GM19023 (cell line): Measurements from ENCODE around the gene PREX1.

Experiments
- ATAC-seq: cut with Tn5 transposase; IDR thresholded peaks from one replicate; pipeline ENCODE4 v1.9.1; 2021; ENCODE audit warnings: mild to moderate bottlenecking, moderate library complexity; ENCODE audit not compliant: unreplicated experiment

Gene PREX1

GRCh38 chr20:48642105-48642880 is 185.5 kb downstream of the PREX1 start:
- no peak for ATAC-seq

- ATAC-seq, result no peak
Measured at GRCh38 chr20:48640871-48641270, 186.9 kb downstream of the PREX1 start.

DNA sequence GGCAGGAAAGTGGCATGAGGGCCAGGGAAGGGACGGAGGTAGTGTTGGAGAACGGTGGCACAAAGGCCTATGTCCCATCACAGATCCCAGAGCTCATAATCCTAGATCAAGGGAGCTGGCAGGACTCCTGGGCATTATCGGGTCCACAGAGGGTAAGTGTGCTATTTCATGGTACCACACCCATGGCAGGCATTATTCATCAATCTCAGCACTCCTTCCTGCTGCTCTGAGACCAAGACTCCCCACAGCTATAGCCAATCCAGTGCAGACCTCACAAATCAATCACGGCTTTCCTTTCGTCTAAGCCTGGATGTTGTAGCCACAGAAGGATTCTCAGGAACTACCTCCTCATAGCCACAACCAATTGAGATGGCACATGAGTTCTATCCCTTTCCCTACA is 187.9 kb downstream of the PREX1 start:
- no peak for ATAC-seq

DNA sequence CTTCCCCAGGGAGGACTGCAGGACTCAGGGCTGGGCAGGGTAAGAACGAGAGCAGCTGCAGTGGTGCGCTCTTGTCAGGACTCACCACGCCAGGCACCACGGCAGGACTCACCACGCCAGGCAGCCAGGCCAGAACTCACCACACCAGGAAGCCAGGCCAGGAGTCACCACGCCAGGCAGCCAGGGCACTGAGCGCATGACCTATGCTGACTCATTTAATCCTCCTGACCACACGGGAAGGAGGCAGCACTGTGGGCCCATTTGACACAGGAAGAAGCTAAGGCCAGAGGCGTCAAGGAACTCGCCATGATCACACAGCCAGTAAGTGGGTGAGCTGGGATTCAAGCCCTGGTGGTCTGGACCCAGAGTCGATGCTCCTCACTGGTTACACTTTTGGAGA is 189.3 kb downstream of the PREX1 start:
- no peak for ATAC-seq

DNA sequence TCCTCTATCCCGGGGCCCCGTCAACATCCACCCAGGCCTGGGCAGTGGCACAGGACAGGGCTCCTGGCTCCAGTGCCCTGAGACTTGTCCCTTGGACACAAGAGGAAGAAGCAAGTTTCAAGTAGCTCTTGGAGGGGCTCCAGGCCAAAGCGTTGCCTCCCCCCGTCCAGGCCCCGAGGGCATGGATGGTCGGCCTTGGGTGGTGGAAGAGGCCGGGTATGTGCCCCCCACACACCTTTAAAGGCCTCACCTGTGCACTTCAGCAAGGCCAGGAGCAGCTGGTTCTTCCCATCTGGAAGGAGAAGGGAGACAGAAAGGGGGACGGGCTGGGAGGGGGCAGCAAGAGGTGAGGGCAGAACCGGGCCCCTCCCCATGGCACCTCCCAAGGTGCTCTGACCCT is 190.3 kb downstream of the PREX1 start:
- no peak for ATAC-seq

- no peak for ATAC-seq
Measured at GRCh38 chr20:48636301-48636700, 191.5 kb downstream of the PREX1 start.

- ATAC-seq, result no peak
Measured at GRCh38 chr20:48635791-48636267, 192.0 kb downstream of the PREX1 start.

DNA sequence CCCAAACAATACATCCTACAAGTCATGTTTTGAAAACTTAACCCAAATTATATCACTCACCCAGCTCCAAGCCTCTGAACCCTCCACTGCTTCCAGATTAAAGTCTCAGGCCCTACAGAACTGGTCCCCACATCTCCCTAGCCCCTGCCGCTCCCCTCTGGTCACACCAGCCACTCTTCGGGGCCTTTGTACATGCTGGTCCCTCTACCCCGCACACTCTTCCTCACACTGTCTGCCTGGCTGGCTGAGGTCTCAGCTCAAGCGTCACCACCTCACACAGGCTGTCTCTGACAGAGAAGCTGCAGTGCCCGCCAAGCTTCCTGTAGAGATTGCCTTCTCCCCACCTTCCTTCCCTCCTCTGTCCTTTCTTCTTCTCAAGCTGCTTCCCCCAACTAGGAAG is 192.4 kb downstream of the PREX1 start:
- no peak for ATAC-seq

- ATAC-seq, result no peak
Measured at GRCh38 chr20:48634641-48635040, 193.2 kb downstream of the PREX1 start.

GRCh38 chr20:48633620-48634257 is 194.1 kb downstream of the PREX1 start:
- no peak for ATAC-seq

DNA sequence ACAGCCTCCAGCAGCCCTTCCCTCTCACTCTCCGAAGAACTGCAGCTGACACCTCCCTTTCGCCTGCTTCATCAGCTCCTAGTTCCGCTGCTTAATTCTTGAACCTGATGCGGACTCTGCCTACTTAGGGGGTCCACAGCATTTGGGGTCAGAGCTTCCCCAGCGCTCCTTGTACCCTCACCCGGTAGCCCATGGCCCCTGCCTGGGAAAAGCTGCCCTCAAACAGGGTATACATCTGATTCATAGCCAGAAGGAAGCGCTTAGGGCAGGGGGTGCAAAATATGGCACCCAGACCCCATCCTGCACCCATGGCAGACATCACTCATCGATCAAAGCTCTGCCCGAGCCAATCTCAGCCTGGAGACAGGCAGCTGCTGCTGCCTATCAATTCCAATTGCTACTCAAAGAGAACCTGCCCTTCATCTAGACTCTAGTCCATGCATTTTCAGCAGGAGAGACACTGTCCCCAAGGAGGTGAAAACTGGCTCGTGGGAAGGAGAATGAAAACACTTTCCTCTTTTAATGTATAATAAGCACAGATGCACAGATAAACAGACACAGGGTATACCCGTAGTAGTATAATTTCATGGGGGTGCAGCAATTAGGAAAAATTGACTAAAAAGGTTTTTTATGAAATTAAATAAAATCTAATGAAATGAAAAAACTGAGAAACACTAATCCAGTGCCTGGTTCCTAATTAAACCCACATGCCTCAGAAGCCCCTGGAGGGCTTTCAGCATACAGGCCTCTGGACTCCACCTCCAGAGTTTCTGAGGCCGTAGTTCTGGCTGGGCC is 194.8 kb downstream of the PREX1 start:
- no peak for ATAC-seq

- no peak for ATAC-seq
Measured at GRCh38 chr20:48632017-48632824, 195.6 kb downstream of the PREX1 start.

DNA sequence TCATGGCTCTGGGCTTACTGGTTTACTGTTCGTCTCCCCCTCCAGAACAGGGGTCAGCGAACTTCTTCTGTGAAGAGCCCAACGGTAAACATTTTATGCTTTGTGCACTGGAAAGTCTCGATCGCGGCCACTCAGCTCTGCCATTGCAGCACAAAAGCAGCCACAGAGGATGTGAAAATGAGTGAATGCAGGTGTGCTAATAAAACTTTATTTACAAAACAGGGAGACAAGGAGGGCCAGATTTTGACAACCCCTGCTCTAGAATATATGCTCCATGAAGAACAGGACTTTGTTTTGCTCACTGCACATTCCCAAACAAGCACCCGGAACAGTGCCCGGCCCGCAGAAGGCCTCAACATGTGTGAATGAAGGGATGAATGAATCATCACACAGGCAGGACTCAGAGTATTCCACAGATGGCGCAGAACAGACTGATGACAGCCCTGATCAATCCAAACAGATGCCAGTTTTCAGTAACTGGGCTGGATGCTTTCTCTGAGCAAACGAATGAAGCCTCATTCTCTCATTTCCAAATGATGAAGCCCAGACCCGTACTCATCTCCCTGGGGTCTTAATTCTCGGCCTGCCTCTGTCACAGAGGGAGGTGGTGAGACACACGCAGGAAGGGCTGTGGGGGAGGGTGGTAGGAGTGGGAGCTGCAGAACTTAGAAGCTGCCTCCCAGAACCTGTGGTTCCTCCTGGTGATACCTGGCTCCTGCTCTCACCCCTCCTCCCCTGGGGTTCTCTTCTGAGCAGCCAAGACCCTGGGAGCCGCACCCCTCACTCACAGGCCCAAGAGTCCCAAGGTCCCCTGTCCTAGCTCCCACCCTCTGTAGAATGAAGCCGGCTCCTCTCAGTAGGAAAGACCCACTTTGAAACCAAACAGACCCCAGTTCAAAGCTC is 196.4 kb downstream of the PREX1 start:
- no peak for ATAC-seq

DNA sequence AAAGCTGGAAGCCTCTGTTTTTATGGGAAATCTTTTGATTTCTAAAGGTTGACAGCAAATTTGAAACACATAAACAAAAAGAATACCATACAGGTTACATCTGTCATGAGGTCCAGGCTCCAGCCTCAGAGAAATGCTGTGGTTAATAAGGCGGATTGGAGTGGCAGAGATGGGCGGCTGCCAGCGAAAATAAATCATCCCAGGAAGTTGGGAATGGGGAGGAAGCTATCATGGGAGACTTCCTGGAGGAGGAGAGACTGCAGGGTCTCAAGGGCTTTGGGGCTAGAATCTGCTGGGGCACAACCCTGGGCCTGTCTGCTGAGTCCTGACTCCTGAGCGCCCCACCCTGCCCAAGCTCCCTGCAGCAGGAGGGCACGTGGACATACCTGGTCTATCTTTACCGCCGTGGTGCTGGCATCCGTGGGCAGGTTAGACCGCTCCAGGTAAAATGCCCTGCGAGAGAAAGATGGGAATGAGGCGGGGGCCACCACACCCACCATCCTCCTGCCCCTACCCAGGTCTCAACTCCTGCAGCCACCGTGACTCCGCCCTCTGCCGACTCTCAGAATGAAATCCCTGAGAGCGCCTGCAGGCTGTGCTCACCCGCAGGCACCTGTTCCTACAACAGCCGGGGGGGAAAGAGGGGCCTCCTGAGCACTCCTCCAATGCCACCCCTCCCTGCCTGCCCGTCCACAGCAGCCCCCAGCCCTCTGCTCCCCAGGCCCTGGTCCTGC is 197.3 kb downstream of the PREX1 start:
- no peak for ATAC-seq

DNA sequence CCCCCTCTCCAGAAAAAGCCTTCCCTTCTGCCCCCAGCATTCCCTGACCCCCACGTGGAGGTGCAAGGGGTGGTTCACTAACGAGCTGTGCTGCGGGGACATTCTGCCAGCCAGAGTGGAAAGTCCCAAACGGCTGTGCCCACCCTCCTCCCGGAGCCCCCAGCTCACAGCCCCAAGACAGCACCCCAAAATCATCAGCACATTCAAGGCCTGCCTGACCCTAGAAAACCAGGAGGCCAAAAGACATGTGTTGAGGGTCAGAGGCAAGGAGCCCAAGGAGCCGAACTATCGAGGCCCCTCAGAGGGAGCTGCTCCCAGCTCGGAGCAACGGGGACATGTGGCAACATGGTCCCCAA is 197.9 kb downstream of the PREX1 start:
- no peak for ATAC-seq

DNA sequence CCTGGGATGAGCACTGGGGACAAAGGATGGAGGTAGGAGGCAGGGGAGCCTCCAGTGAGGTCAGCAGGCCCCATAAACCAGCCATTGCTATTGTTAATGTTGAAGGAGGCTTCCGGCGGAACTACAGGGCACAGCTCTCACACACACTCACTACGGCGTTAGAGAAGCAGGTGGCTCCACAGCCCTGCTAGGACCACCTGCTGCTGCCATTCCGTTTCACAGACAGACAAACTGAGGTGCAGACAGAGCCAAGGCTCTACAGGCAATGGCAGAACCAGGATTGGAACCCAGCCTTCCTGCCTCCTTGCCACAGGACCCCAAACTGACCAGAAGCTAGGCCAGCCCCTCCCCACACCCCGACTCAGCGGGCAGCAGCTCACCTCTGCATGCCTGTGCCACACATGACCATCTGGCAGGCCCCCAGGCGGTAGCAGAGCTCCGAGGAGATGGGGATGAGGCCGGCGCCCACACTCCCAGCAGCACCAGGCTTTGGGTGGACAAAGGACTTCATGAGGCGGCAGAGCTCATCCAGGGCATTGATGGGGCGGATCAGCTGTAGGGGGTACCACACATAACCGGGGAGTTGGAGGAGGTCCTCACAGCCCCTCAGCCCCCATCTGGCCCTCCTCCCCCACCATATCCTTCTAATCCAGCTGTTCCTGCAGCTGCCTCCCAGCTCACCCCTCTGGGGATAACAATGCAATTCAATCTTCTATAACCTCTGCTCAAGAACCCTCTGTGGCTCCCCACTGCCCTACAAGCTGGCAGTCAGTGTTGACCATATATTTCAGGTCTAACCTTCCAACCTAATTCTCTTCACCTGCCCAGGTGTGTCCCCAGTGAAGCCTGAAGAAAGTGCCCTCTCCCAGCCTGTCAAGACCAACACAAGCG is 198.5 kb downstream of the PREX1 start:
- no peak for ATAC-seq

DNA sequence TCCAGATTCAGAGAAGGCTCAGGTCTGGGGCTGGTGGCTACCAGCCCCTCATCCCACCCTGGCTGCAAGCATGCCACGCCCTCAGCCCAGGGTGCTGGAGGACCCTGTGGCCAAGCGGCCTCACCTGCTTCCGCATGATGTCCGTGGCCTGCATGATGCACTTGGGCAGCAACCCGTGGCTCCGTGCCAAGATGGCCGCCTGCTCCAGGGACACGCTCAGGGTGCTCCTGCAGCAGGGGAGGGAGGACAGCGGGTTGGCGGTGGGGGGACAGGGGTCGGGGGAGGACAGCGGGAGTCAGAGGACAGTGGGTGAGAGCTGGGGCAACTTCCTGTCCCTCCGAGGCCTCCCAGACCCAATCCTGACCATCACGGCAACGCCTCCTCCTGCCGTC is 200.1 kb downstream of the PREX1 start:
- ATAC-seq, result no peak
